ENCODE data around the gene FHOD1. TPM values are rescaled to one million over a fixed set of nuclear protein-coding genes. Genes with fewer than 3 reads are reported as not detected.

The FHOD1 gene
- total and polyA plus RNA-seq, 2 donors: 5.6 to 27.8 TPM

GRCh38 chr16:67264866-67265265, 17.6 kb upstream of the FHOD1 start:
- Histone ChIP-seq H3K36me3 (ENCODE audit: control insufficient read depth in 2 of 2, insufficient read depth in 2 of 2, low read length in 1 of 2) (no peaks in the 10 kb centered on the region), H3K9me3 (ENCODE audit: control insufficient read depth in 2 of 2, insufficient read depth in 1 of 2, low read length in 1 of 2) (no peaks in the 10 kb centered on the region), H3K27me3 (ENCODE audit: control insufficient read depth in 2 of 2, insufficient read depth in 1 of 2, low read length in 1 of 2) (peaks cover 0 to 10% of the 10 kb centered on the region in 2 donors), H3K27ac (ENCODE audit: low read depth in 1 of 2, low read length in 1 of 2) (no peak overlapping the region), H3K4me3 (ENCODE audit: low read length in 2 of 2) (no peak overlapping the region), H3K4me1 (ENCODE audit: control insufficient read depth in 2 of 2, insufficient read depth in 2 of 2, low read length in 2 of 2) (no peaks in the 10 kb centered on the region)
- 96% methylated on average over 5 of the region's 5 CpGs for WGBS
- DNase-seq (ENCODE audit: low read depth in 6 of 9, low spot score in 9 of 9): no peak

DNA sequence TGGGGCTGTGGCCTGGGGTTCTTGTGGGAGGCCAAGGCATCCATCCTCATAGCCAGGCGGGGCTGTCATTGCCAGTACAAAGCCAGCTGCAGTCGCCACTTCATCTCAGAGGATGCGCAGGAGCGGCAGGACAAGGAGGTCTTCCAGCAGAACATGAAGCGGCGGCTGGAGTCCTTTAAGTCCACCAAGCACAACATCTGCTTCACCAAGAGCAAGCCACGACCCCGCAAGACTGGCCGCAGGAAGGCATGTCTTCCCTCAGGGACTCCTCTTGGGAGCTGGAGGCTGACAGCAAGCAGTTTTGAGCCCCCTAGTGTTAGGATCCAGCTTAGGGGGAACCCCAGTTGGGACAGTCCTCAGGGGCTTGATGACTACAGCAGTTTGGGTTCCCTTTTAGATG, 17.0 kb upstream of the FHOD1 start:
- DNase-seq (ENCODE audit: low read depth in 6 of 9, low spot score in 9 of 9): no peak
- Histone ChIP-seq H3K4me1 (ENCODE audit: control insufficient read depth in 2 of 2, insufficient read depth in 2 of 2, low read length in 2 of 2) (no peaks in the 10 kb centered on the region), H3K27ac (ENCODE audit: low read depth in 1 of 2, low read length in 1 of 2) (no peak overlapping the region), H3K27me3 (ENCODE audit: control insufficient read depth in 2 of 2, insufficient read depth in 1 of 2, low read length in 1 of 2) (peaks cover 0 to 10% of the 10 kb centered on the region in 2 donors), H3K9me3 (ENCODE audit: control insufficient read depth in 2 of 2, insufficient read depth in 1 of 2, low read length in 1 of 2) (no peaks in the 10 kb centered on the region), H3K36me3 (ENCODE audit: control insufficient read depth in 2 of 2, insufficient read depth in 2 of 2, low read length in 1 of 2) (no peaks in the 10 kb centered on the region), H3K4me3 (ENCODE audit: low read length in 2 of 2) (no peak overlapping the region)
- 92% methylated on average over 9 of the region's 9 CpGs for WGBS

GRCh38 chr16:67263201-67263600, 15.9 kb upstream of the FHOD1 start:
- Histone ChIP-seq H3K27me3 (ENCODE audit: control insufficient read depth in 2 of 2, insufficient read depth in 1 of 2, low read length in 1 of 2) (peaks cover 0 to 10% of the 10 kb centered on the region in 2 donors), H3K36me3 (ENCODE audit: control insufficient read depth in 2 of 2, insufficient read depth in 2 of 2, low read length in 1 of 2) (no peaks in the 10 kb centered on the region), H3K4me1 (ENCODE audit: control insufficient read depth in 2 of 2, insufficient read depth in 2 of 2, low read length in 2 of 2) (no peaks in the 10 kb centered on the region), H3K27ac (ENCODE audit: low read depth in 1 of 2, low read length in 1 of 2) (no peak overlapping the region), H3K9me3 (ENCODE audit: control insufficient read depth in 2 of 2, insufficient read depth in 1 of 2, low read length in 1 of 2) (no peaks in the 10 kb centered on the region), H3K4me3 (ENCODE audit: low read length in 2 of 2) (no peak overlapping the region)
- DNase-seq (ENCODE audit: low read depth in 6 of 9, low spot score in 9 of 9): no peak
- 94% methylated on average over 3 of the region's 3 CpGs for WGBS

DNA sequence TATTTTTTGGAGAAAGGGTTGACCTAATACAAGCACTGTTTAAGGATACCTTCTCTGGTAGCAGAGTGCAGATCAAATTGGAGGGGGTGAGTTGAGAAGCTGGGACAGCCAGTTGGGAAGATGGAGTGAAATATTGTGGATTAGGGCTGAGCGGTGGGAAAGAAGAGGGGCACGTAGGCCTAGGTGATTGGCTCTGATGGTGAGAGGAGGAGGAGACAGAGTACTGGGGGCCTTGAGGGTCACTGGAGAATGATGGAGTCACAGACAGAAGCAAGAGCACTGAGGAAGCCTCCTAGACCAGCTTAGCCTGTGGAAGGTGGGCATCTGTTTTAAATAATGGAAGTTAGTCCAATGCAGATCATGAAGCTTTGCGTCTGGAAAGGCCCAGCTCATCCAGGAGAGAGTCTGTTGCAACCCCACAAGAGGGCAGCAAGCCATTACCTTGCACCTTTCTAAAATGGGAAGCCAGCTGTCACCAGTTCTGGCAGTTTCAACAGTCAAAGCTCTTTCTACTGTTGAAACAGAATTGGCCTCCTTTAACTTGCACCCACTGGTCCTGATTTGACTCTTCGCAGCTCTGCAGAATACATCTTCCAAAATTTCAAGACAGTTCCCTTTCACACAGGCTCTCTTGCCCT, 13.3 kb upstream of the FHOD1 start:
- 79% methylated on average over 4 of the region's 4 CpGs for WGBS
- no peak overlapping the region for H3K4me3 ChIP-seq (ENCODE audit: low read length in 2 of 2)
- H3K36me3 ChIP-seq (ENCODE audit: control insufficient read depth in 2 of 2, insufficient read depth in 2 of 2, low read length in 1 of 2): no peaks in the 10 kb centered on the region
- peak in 1 of 9 donors; percentile 61 for DNase-seq (ENCODE audit: low read depth in 6 of 9, low spot score in 9 of 9)
- no peaks in the 10 kb centered on the region for H3K9me3 ChIP-seq (ENCODE audit: control insufficient read depth in 2 of 2, insufficient read depth in 1 of 2, low read length in 1 of 2)
- H3K27ac ChIP-seq (ENCODE audit: low read depth in 1 of 2, low read length in 1 of 2): no peak overlapping the region
- no peaks in the 10 kb centered on the region for H3K4me1 ChIP-seq (ENCODE audit: control insufficient read depth in 2 of 2, insufficient read depth in 2 of 2, low read length in 2 of 2)
- H3K27me3 ChIP-seq (ENCODE audit: control insufficient read depth in 2 of 2, insufficient read depth in 1 of 2, low read length in 1 of 2): peaks cover 0 to 7% of the 10 kb centered on the region in 2 donors

- 97% methylated on average over 12 of the region's 12 CpGs for WGBS
- Histone ChIP-seq H3K4me3 (ENCODE audit: low read length in 2 of 2) (no peak overlapping the region), H3K27ac (ENCODE audit: low read depth in 1 of 2, low read length in 1 of 2) (no peak overlapping the region), H3K36me3 (ENCODE audit: control insufficient read depth in 2 of 2, insufficient read depth in 2 of 2, low read length in 1 of 2) (no peaks in the 10 kb centered on the region), H3K4me1 (ENCODE audit: control insufficient read depth in 2 of 2, insufficient read depth in 2 of 2, low read length in 2 of 2) (no peaks in the 10 kb centered on the region), H3K9me3 (ENCODE audit: control insufficient read depth in 2 of 2, insufficient read depth in 1 of 2, low read length in 1 of 2) (no peaks in the 10 kb centered on the region), H3K27me3 (ENCODE audit: control insufficient read depth in 2 of 2, insufficient read depth in 1 of 2, low read length in 1 of 2) (peaks cover 0 to 5% of the 10 kb centered on the region in 2 donors)
- DNase-seq (ENCODE audit: low read depth in 6 of 9, low spot score in 9 of 9): no peak
Measured at GRCh38 chr16:67259705-67260104, 12.4 kb upstream of the FHOD1 start.

DNA sequence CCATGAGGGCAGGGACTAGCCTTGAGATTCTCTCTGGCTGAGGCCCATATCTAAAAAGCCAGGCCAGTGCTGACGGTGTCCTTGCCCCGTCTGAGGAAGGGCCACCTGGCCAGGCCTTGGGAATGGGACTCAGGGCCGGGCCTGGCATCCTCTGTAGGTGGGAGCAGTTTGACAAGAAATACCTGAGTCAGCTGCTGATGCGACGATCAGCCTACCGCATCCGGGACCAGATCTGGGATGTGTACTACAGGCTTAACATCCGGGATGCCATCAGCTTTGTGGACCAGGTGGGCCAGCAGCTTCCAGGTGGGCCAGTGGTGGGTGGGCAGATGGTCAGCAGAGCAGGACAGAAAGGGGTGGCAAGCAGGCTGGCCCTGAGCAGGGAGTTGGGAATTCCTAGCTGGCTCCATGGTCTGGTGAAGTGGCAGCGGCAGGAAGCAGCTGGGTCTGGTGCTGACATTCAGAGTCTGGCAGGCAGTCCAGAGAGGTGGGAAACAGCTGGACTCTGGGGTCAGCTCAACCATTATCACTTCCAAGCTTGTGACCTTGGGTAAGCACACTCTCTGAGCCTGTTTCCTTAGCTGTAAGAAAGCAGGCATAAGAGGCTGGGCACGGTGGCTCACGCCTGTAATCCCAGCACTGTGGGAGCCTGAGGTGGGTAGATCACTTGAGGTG, 11.0 kb upstream of the FHOD1 start:
- DNase-seq (ENCODE audit: low read depth in 6 of 9, low spot score in 9 of 9): no peak
- no peaks in the 10 kb centered on the region for H3K4me1 ChIP-seq (ENCODE audit: control insufficient read depth in 2 of 2, insufficient read depth in 2 of 2, low read length in 2 of 2)
- no peaks in the 10 kb centered on the region for H3K36me3 ChIP-seq (ENCODE audit: control insufficient read depth in 2 of 2, insufficient read depth in 2 of 2, low read length in 1 of 2)
- H3K27me3 ChIP-seq (ENCODE audit: control insufficient read depth in 2 of 2, insufficient read depth in 1 of 2, low read length in 1 of 2): peaks cover 0 to 5% of the 10 kb centered on the region in 2 donors
- 95% methylated on average over 11 of the region's 11 CpGs for WGBS
- no peak overlapping the region for H3K27ac ChIP-seq (ENCODE audit: low read depth in 1 of 2, low read length in 1 of 2)
- H3K4me3 ChIP-seq (ENCODE audit: low read length in 2 of 2): no peak overlapping the region
- no peaks in the 10 kb centered on the region for H3K9me3 ChIP-seq (ENCODE audit: control insufficient read depth in 2 of 2, insufficient read depth in 1 of 2, low read length in 1 of 2)

DNA sequence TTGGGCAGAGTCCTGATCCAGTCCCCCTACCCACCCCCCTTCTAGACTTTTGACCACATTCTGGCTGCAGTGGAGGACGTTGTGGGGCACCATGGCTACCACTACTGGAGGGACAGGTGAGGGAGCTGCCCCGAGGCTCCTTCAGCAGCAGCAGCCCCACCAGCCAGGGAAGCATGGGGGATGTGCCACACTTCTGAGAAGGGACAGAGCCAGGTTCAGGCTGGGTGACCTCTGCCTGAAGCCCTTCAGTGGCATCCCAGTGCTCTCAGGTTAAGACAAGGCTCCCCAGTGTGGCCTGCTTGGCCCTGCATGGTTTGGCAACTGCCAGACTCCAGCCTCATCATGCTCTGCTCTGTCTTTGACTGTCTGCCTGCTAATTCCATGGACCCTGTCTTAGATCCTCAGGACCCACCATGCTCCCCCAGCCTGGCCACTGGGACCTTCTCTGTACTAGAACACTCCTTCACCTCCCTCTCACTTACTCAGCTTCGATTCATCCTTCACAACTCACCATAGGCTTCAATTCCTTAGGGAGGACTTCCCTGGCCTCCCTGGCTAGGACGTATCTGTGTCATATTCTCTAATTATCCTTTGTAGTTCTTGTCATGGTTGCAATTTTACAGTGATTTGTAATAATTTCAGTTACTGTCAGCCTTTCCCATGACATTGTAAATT, 10.3 kb upstream of the FHOD1 start:
- no peak overlapping the region for H3K27ac ChIP-seq (ENCODE audit: low read depth in 1 of 2, low read length in 1 of 2)
- no peaks in the 10 kb centered on the region for H3K9me3 ChIP-seq (ENCODE audit: control insufficient read depth in 2 of 2, insufficient read depth in 1 of 2, low read length in 1 of 2)
- no peaks in the 10 kb centered on the region for H3K36me3 ChIP-seq (ENCODE audit: control insufficient read depth in 2 of 2, insufficient read depth in 2 of 2, low read length in 1 of 2)
- H3K4me3 ChIP-seq (ENCODE audit: low read length in 2 of 2): no peak overlapping the region
- no peak for DNase-seq (ENCODE audit: low read depth in 6 of 9, low spot score in 9 of 9)
- peaks cover 0 to 8% of the 10 kb centered on the region in 2 donors for H3K27me3 ChIP-seq (ENCODE audit: control insufficient read depth in 2 of 2, insufficient read depth in 1 of 2, low read length in 1 of 2)
- WGBS: 87% methylated on average over 4 of the region's 4 CpGs
- no peaks in the 10 kb centered on the region for H3K4me1 ChIP-seq (ENCODE audit: control insufficient read depth in 2 of 2, insufficient read depth in 2 of 2, low read length in 2 of 2)

GRCh38 chr16:67256701-67257230, 9.5 kb upstream of the FHOD1 start:
- Histone ChIP-seq H3K4me1 (ENCODE audit: control insufficient read depth in 2 of 2, insufficient read depth in 2 of 2, low read length in 2 of 2) (no peaks in the 10 kb centered on the region), H3K36me3 (ENCODE audit: control insufficient read depth in 2 of 2, insufficient read depth in 2 of 2, low read length in 1 of 2) (no peaks in the 10 kb centered on the region), H3K4me3 (ENCODE audit: low read length in 2 of 2) (no peak overlapping the region), H3K27me3 (ENCODE audit: control insufficient read depth in 2 of 2, insufficient read depth in 1 of 2, low read length in 1 of 2) (peaks cover 0 to 11% of the 10 kb centered on the region in 2 donors), H3K9me3 (ENCODE audit: control insufficient read depth in 2 of 2, insufficient read depth in 1 of 2, low read length in 1 of 2) (no peaks in the 10 kb centered on the region), H3K27ac (ENCODE audit: low read depth in 1 of 2, low read length in 1 of 2) (no peak overlapping the region)
- WGBS: 94% methylated on average over 11 of the region's 11 CpGs
- no peak for DNase-seq (ENCODE audit: low read depth in 6 of 9, low spot score in 9 of 9)

Data from thymus (tissue), 11 donors.